Smooth muscle cell (in vitro differentiated cells): ENCODE data around the gene UBE2V1. TPM values are rescaled to one million over a fixed set of nuclear protein-coding genes. Genes with fewer than 3 reads are reported as not detected.

ENCODE experiments used
- DNase-seq: peaks from one replicate; lab custom pipeline; 2025; ENCODE audit not compliant: unreplicated experiment; lab: John Stamatoyannopoulos, UW
- H2AFZ ChIP-seq: fragments of 200-600 bp; sonication (generic); 2 replicates; pipeline ENCODE4 v1.6.0; 2016; ENCODE audit warnings: antibody characterized with exemption, low read depth, mild to moderate bottlenecking
- H3F3A ChIP-seq: fragments of 200-600 bp; sonication (generic); 2 replicates; pipeline ENCODE4 v1.6.0; 2017; ENCODE audit warnings: antibody characterized with exemption, low read depth
- H3K27ac ChIP-seq: fragments of 200-600 bp; sonication (generic); 2 replicates; pipeline ENCODE4 v1.5.1; 2016; ENCODE audit warnings: low read depth, mild to moderate bottlenecking
- H3K27me3 ChIP-seq: fragments of 200-600 bp; sonication (generic); 2 replicates; pipeline ENCODE4 v1.6.1; 2016; ENCODE audit warnings: low read depth, mild to moderate bottlenecking
- H3K36me3 ChIP-seq: fragments of 200-600 bp; sonication (generic); 2 replicates; pipeline ENCODE4 v1.5.1; 2016; ENCODE audit warnings: low read depth
- H3K4me1 ChIP-seq: fragments of 200-600 bp; sonication (generic); 2 replicates; pipeline ENCODE4 v1.5.1; 2016; ENCODE audit warnings: low read depth
- H3K4me2 ChIP-seq: fragments of 200-600 bp; sonication (generic); 2 replicates; pipeline ENCODE4 v1.6.0; 2016; ENCODE audit warnings: mild to moderate bottlenecking
- H3K4me3 ChIP-seq: fragments of 200-600 bp; sonication (generic); 2 replicates; pipeline ENCODE4 v1.5.1; 2016; ENCODE audit warnings: mild to moderate bottlenecking
- H3K79me2 ChIP-seq: fragments of 200-600 bp; sonication (generic); 2 replicates; pipeline ENCODE4 v1.6.0; 2016; ENCODE audit warnings: low read depth, mild to moderate bottlenecking
- H3K9ac ChIP-seq: fragments of 200-600 bp; sonication (generic); 2 replicates; pipeline ENCODE4 v1.6.0; 2016; ENCODE audit warnings: low read depth
- H3K9me3 ChIP-seq: fragments of 200-600 bp; sonication (generic); replicated peaks from 2 replicates; pipeline ENCODE4 v1.5.1; 2016; ENCODE audit warnings: low read depth
- H4K20me1 ChIP-seq: fragments of 200-600 bp; sonication (generic); 2 replicates; pipeline ENCODE4 v1.6.0; 2016; ENCODE audit warnings: low read depth
- WGBS: methylation state at CpG from one replicate; pipeline ENCODE4 v1.1.7; 2016; ENCODE audit warnings: low lambda C conversion rate; 5-methylcytosine and 5-hydroxymethylcytosine counted together
- polyA plus RNA-seq: library from polyadenylated mRNA; unstranded; fragments of >200 nt; fragmentation: Nextera tagmentation; extraction: Ambion mirVana; gene quantifications from 2 replicates; pipeline ENCODE4 v1.2.1, GENCODE V29; 2016
- total RNA-seq: library from RNA; depleted of rRNA; stranded (reverse); fragments of >200 nt; gene quantifications from 2 replicates; pipeline ENCODE4 v1.2.3, GENCODE V29; 2014
- TF ChIP-seq, protein P1 (sequence below): fragments of 200-600 bp; sonication (generic); IDR thresholded peaks from 2 replicates; pipeline ENCODE4 v1.5.1; 2017; ENCODE audit warnings: borderline replicate concordance, mild to moderate bottlenecking, antibody characterized with exemption; ENCODE audit not compliant: insufficient read depth, poor library complexity, severe bottlenecking

UBE2V1 gene
- total and polyA plus RNA-seq, 2 experiments from 2014 or later = 94.8 to 128 TPM

DNA sequence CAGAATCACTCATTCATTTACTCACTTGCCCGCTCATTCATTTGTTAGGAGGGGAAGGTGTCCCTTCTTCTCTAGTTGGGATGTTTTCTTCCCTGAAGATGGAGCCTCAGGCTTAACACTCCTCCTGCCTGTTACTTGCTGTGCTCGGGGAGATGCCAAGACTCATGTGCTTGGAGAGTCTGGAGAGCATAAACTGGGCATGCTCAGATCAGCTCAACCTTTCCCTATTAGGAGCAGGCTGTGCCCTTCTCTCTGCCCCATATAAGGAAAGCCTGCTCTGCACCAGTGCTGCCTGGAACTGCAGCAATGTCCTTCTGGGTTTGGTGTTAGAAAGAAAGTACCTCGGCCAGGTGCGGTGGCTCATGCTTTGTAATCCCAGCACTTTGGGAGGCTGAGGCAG, 18.0 kb upstream of the UBE2V1 start:
- Histone ChIP-seq H3K27ac (no peak overlapping the region), H3K79me2 (peaks cover 42% of the 10 kb centered on the region)

GRCh38 chr20:50130356-50130723, 17.4 kb upstream of the UBE2V1 start:
- no peak overlapping the region for H3K4me2 ChIP-seq
- H3K79me2 ChIP-seq = peaks cover 36% of the 10 kb centered on the region
- H3K4me1 ChIP-seq = no peaks in the 10 kb centered on the region
- no peak for DNase-seq
- H3K27ac ChIP-seq = no peak overlapping the region
- no peak overlapping the region for H3K4me3 ChIP-seq
- no peak overlapping the region for H2AFZ ChIP-seq
- H3F3A ChIP-seq = no peaks in the 10 kb centered on the region
- 95% methylated on average over 1 of the region's 1 CpG for WGBS
- H4K20me1 ChIP-seq = peaks cover 68% of the 10 kb centered on the region
- no peaks in the 10 kb centered on the region for H3K27me3 ChIP-seq
- H3K9ac ChIP-seq = no peak overlapping the region
- no peaks in the 10 kb centered on the region for H3K9me3 ChIP-seq
- TF ChIP-seq, protein P1, sequence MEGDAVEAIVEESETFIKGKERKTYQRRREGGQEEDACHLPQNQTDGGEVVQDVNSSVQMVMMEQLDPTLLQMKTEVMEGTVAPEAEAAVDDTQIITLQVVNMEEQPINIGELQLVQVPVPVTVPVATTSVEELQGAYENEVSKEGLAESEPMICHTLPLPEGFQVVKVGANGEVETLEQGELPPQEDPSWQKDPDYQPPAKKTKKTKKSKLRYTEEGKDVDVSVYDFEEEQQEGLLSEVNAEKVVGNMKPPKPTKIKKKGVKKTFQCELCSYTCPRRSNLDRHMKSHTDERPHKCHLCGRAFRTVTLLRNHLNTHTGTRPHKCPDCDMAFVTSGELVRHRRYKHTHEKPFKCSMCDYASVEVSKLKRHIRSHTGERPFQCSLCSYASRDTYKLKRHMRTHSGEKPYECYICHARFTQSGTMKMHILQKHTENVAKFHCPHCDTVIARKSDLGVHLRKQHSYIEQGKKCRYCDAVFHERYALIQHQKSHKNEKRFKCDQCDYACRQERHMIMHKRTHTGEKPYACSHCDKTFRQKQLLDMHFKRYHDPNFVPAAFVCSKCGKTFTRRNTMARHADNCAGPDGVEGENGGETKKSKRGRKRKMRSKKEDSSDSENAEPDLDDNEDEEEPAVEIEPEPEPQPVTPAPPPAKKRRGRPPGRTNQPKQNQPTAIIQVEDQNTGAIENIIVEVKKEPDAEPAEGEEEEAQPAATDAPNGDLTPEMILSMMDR = no peak
- H3K36me3 ChIP-seq = no peaks in the 10 kb centered on the region

More for the DNA sequence above, 18.0 kb upstream of the UBE2V1 start:
- H3K9me3 ChIP-seq = no peaks in the 10 kb centered on the region
- no peak overlapping the region for H3K4me2 ChIP-seq
- H3K4me3 ChIP-seq = no peak overlapping the region
- 87% methylated on average over 4 of the region's 4 CpGs for WGBS
- peaks cover 72% of the 10 kb centered on the region for H4K20me1 ChIP-seq
- H3K4me1 ChIP-seq = no peaks in the 10 kb centered on the region
- H3K36me3 ChIP-seq = no peaks in the 10 kb centered on the region
- H3K27me3 ChIP-seq = no peaks in the 10 kb centered on the region
- H3F3A ChIP-seq = no peaks in the 10 kb centered on the region
- TF ChIP-seq, protein P1 = no peak
- H3K9ac ChIP-seq = no peak overlapping the region
- DNase-seq = no peak
- H2AFZ ChIP-seq = no peak overlapping the region

DNA sequence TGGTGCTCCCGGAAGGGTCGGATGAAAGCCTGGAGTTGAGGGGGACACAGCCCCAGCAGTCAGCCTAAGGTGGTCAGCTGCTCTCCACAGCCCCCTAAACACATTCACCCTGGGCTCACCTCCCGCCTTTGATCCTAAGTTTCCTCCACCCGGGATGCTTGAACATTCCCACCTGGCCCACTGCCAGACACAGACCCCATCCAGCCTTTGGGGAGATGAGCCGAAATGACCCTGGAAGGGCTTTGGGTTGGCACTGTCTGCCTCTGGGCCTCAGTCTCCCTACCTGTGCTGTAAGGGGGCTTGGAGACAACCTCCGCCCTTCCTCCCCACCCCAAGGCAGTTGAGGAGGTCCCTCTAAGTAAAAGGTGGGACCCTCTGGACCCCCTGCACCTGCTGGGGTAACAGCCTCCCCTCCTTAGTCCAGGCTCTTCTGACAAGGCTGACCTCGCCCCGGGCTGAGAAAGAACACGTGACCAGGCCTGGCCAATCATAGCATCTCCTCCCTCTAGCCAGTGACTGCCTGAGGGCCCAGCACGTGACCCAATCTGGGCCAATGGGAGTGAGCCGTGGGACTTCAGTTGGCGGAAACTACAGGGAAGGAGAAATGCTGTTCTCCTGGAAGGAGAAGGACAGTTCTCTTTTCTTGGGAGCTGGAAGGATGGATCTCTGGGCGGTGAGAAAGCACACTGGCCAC, 16.9 kb upstream of the UBE2V1 start:
- Histone ChIP-seq H3K36me3 (no peaks in the 10 kb centered on the region), H3K27ac (no peak overlapping the region), H3K9me3 (no peaks in the 10 kb centered on the region), H3K4me1 (no peaks in the 10 kb centered on the region), H3K79me2 (peaks cover 32% of the 10 kb centered on the region), H4K20me1 (peaks cover 63% of the 10 kb centered on the region), H3F3A (no peaks in the 10 kb centered on the region), H3K4me3 (no peak overlapping the region), H3K4me2 (no peak overlapping the region), H3K27me3 (no peaks in the 10 kb centered on the region), H2AFZ (no peak overlapping the region), H3K9ac (no peak overlapping the region)
- WGBS = 96% methylated on average over 13 of the region's 13 CpGs
- DNase-seq = no peak
- TF ChIP-seq, protein P1 = no peak

DNA sequence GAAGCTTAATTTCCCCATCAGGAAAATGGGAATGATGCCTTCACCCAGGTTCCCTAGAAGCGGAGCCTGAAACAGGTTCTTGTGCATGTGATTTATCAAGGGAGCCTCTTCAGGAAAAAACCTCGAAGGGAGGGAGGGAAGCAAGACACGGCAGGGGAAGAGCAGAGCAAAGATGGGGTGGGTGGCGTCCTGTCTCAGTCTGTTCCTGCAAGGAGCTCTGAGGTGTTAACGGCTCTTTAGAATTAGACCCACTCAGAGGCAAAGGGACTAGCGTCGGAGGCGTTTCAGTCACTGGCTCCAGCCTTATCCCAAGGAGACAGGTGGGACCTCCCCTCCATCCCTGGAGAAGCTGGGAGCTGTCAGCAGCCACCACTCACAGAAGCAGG, 15.6 kb upstream of the UBE2V1 start:
- H3K79me2 ChIP-seq = peaks cover 20% of the 10 kb centered on the region
- no peaks in the 10 kb centered on the region for H3K9me3 ChIP-seq
- DNase-seq = no peak
- H3K4me2 ChIP-seq = no peak overlapping the region
- H2AFZ ChIP-seq = no peak overlapping the region
- H3K27me3 ChIP-seq = no peaks in the 10 kb centered on the region
- no peaks in the 10 kb centered on the region for H3K4me1 ChIP-seq
- H3K36me3 ChIP-seq = no peaks in the 10 kb centered on the region
- H3K27ac ChIP-seq = no peak overlapping the region
- peaks cover 50% of the 10 kb centered on the region for H4K20me1 ChIP-seq
- WGBS = 92% methylated on average over 8 of the region's 8 CpGs
- no peak overlapping the region for H3K9ac ChIP-seq
- H3F3A ChIP-seq = no peaks in the 10 kb centered on the region
- TF ChIP-seq, protein P1 = no peak
- H3K4me3 ChIP-seq = no peak overlapping the region
